Mesenchymal stem cell (in vitro differentiated cells and primary cell): ENCODE measurements around the gene ANXA6.

Experiments
- DNase-seq: peaks from one replicate; pipeline ENCODE4 v3.0.0-alpha.2; 2013
- H2AFZ ChIP-seq: one replicate; pipeline ENCODE4 v1.6.1; 2013; ENCODE audit warnings: low read depth, mild to moderate bottlenecking, control low read depth, inconsistent platforms, low read length, moderate library complexity
- H2AK5ac ChIP-seq: 2 replicates; pipeline ENCODE4 v1.6.1; 2013; ENCODE audit warnings: low read length, moderate library complexity, mild to moderate bottlenecking, inconsistent platforms; ENCODE audit not compliant: severe bottlenecking
- H2BK120ac ChIP-seq: one replicate; pipeline ENCODE4 v1.6.1; 2013; ENCODE audit warnings: low read depth, mild to moderate bottlenecking, inconsistent platforms, low read length, moderate library complexity
- H2BK12ac ChIP-seq, 2 experiments: one replicate each; pipeline ENCODE4 v1.6.1; 2013; ENCODE audit warnings: inconsistent platforms in 2 of 2, low read length in 2 of 2, mild to moderate bottlenecking in 2 of 2, moderate library complexity in 2 of 2, control low read depth in 1 of 2
- H2BK15ac ChIP-seq: one replicate; pipeline ENCODE4 v1.6.1; 2013; ENCODE audit warnings: mild to moderate bottlenecking, low read depth, inconsistent platforms; ENCODE audit not compliant: poor library complexity, severe bottlenecking
- H2BK5ac ChIP-seq: 2 replicates; pipeline ENCODE4 v1.6.1; 2013; ENCODE audit warnings: low read depth, mild to moderate bottlenecking, low read length, control low read depth, inconsistent platforms; ENCODE audit not compliant: poor library complexity, severe bottlenecking
- H3K14ac ChIP-seq, 2 experiments: one replicate each; pipeline ENCODE4 v1.6.1; 2013; ENCODE audit warnings: inconsistent platforms in 2 of 2, low read length in 2 of 2, control low read depth in 1 of 2, mild to moderate bottlenecking in 1 of 2, moderate library complexity in 1 of 2
- H3K18ac ChIP-seq, 2 experiments: one replicate each; pipeline ENCODE4 v1.6.1; 2013; ENCODE audit warnings: inconsistent platforms in 2 of 2, low read length in 2 of 2, control low read depth in 1 of 2, low read depth in 1 of 2, mild to moderate bottlenecking in 1 of 2
- H3K23ac ChIP-seq, 2 experiments: one replicate each; pipeline ENCODE4 v1.6.1; 2013; ENCODE audit warnings: inconsistent platforms in 2 of 2, low read length in 2 of 2, mild to moderate bottlenecking in 2 of 2, moderate library complexity in 2 of 2, control low read depth in 1 of 2
- H3K27ac ChIP-seq: 2 replicates; pipeline ENCODE4 v1.5.1; 2013; ENCODE audit warnings: mild to moderate bottlenecking, moderate library complexity, low read length, control low read depth, inconsistent platforms; ENCODE audit not compliant: poor library complexity, severe bottlenecking
- H3K27me3 ChIP-seq, 2 experiments: 2 replicates each; pipeline versions ENCODE4 v1.6.1 to v1.7.0; 2013; ENCODE audit warnings: low read length in 2 of 2, mild to moderate bottlenecking in 2 of 2, moderate library complexity in 2 of 2, control low read depth in 1 of 2, inconsistent platforms in 1 of 2; ENCODE audit not compliant: control insufficient read depth in 1 of 2, insufficient read depth in 1 of 2
- H3K36me3 ChIP-seq, 2 experiments: 2 replicates each; pipeline versions ENCODE4 v1.6.1 to v1.7.0; 2013; ENCODE audit warnings: low read length in 2 of 2, control low read depth in 1 of 2, inconsistent platforms in 1 of 2, low read depth in 1 of 2, mild to moderate bottlenecking in 1 of 2; ENCODE audit not compliant: insufficient read depth in 2 of 2, control insufficient read depth in 1 of 2
- H3K4ac ChIP-seq, 2 experiments: one replicate each; pipeline ENCODE4 v1.6.1; 2013; ENCODE audit warnings: inconsistent platforms in 2 of 2, low read length in 2 of 2, mild to moderate bottlenecking in 2 of 2, moderate library complexity in 2 of 2, control low read depth in 1 of 2, low read depth in 1 of 2
- H3K4me1 ChIP-seq: 2 replicates; pipeline ENCODE4 v1.6.1; 2013; ENCODE audit warnings: low read depth, low read length, control low read depth; ENCODE audit not compliant: control insufficient read depth, insufficient read depth
- H3K4me2 ChIP-seq: 2 replicates; pipeline ENCODE4 v1.6.1; 2013; ENCODE audit warnings: low read length, mild to moderate bottlenecking, inconsistent platforms; ENCODE audit not compliant: poor library complexity, severe bottlenecking
- H3K4me3 ChIP-seq, 2 experiments: 2 replicates each; pipeline versions ENCODE4 v1.5.1 to v1.7.0; 2013; ENCODE audit warnings: low read length in 2 of 2, mild to moderate bottlenecking in 2 of 2, control low read depth in 1 of 2, low read depth in 1 of 2; ENCODE audit not compliant: insufficient read depth in 1 of 2
- H3K79me1 ChIP-seq: replicated peaks from 2 replicates; pipeline ENCODE4 v1.6.1; 2013; ENCODE audit warnings: mild to moderate bottlenecking, control low read depth, low read length, inconsistent platforms; ENCODE audit not compliant: poor library complexity, severe bottlenecking
- H3K9ac ChIP-seq: 2 replicates; pipeline ENCODE4 v1.7.0; 2013; ENCODE audit warnings: mild to moderate bottlenecking, low read length, moderate library complexity
- H3K9me3 ChIP-seq: 2 replicates; pipeline ENCODE4 v1.7.0; 2013; ENCODE audit warnings: mild to moderate bottlenecking, low read length; ENCODE audit not compliant: control insufficient read depth
- H4K8ac ChIP-seq: one replicate; pipeline ENCODE4 v1.6.1; 2013; ENCODE audit warnings: inconsistent platforms, mild to moderate bottlenecking, low read length, moderate library complexity
- H4K91ac ChIP-seq: one replicate; pipeline ENCODE4 v1.6.1; 2013; ENCODE audit warnings: mild to moderate bottlenecking, low read length, inconsistent platforms
- WGBS: methylation state at CpG from one replicate; pipeline ENCODE4 v1.1.7; 2013; ENCODE audit warnings: mixed read lengths; 5-methylcytosine and 5-hydroxymethylcytosine counted together

ANXA6 gene

DNA sequence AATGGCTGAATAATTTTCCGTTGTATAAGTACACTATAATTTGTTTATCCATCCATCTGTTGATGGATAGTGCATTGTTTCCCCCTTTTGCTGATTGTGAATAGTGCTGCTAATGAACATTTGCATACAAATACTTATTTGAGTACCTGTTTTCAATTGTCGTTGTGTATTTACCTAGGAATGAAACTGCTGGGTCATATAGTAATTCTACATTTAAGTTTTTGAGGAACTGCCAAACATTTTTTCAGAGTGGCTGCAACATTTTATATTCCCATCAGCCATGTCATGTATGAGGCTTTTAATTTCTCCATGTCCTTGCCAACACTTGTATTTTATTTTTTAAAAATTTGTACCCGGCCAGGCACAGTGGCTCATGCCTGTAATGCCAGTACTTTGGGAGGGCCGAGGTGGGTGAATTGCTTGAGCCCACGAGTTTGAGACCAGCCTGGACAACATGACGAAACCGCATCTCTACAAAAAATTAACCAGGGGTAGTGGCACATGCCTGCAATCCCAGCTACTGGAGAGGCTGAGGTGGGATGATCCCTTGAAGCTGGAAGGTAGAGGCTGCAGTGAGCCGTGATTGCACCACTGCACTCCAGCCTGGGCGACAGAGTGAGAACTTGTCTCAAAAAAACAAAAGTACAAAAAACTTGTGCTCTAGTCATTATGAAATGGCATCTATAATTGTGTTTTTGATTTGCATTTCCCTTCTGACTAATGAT is 2.2 kb upstream of the ANXA6 start:
- no peak overlapping the region for H2AK5ac ChIP-seq
- no peak overlapping the region for H3K18ac ChIP-seq
- no peak overlapping the region for H2BK120ac ChIP-seq
- no peak overlapping the region for H2BK5ac ChIP-seq
- WGBS: 98% methylated on average over 7 of the region's 9 CpGs
- no peak overlapping the region for H3K14ac ChIP-seq
- H3K9ac ChIP-seq: no peak overlapping the region
- H3K4me2 ChIP-seq: no peak overlapping the region
- H3K27ac ChIP-seq: no peak overlapping the region
- no peaks in the 10 kb centered on the region for H3K9me3 ChIP-seq
- H3K4me3 ChIP-seq: no peak overlapping the region
- no peaks in the 10 kb centered on the region for H3K36me3 ChIP-seq
- H3K79me1 ChIP-seq: no peaks in the 10 kb centered on the region
- no peak overlapping the region for H2BK12ac ChIP-seq
- no peaks in the 10 kb centered on the region for H3K27me3 ChIP-seq
- H3K4ac ChIP-seq: no peak overlapping the region
- no peak overlapping the region for H3K23ac ChIP-seq
- no peak for DNase-seq
- H2BK15ac ChIP-seq: no peak overlapping the region
- no peak overlapping the region for H2AFZ ChIP-seq
- H3K4me1 ChIP-seq: peaks cover 17% of the 10 kb centered on the region
- no peak overlapping the region for H4K8ac ChIP-seq
- H4K91ac ChIP-seq: no peak overlapping the region

DNA sequence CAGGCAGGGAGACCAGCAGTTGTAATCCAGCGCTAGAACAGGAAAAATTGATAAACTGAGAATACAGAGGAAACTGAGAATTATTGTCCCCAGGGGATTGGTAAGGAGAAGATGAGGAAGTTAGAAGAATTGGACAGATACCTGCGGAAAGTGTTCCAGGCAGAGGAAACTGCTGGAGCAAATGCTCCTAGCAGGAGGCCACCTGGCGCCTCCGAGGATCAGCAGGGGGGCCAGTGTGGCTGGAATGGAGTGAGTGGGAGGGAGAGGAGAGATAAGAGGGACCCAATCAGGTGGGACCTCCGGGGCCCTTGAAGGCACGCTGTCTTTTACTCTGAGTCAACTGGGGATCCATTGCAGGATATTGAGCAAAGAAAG is 695 bp upstream of the ANXA6 start:
- H2BK120ac ChIP-seq: no peak overlapping the region
- no peak overlapping the region for H3K23ac ChIP-seq
- H2BK15ac ChIP-seq: no peak overlapping the region
- H3K18ac ChIP-seq: peak overlapping the region; percentile 48 to 88
- DNase-seq: no peak
- H3K27me3 ChIP-seq: no peaks in the 10 kb centered on the region
- 13% methylated on average over 4 of the region's 6 CpGs for WGBS
- peak overlapping the region; percentile 95 for H3K9ac ChIP-seq
- H3K14ac ChIP-seq: no peak overlapping the region
- peak overlapping the region; percentile 62 for H3K27ac ChIP-seq
- H3K4me2 ChIP-seq: peak overlapping the region; percentile 88
- H3K36me3 ChIP-seq: peaks cover 0 to 9% of the 10 kb centered on the region in 2 experiments
- H2BK12ac ChIP-seq: no peak overlapping the region
- H3K4ac ChIP-seq: peak overlapping the region; percentile 9 to 73
- no peaks in the 10 kb centered on the region for H3K9me3 ChIP-seq
- H3K4me1 ChIP-seq: peaks cover 20% of the 10 kb centered on the region
- no peak overlapping the region for H4K8ac ChIP-seq
- H3K4me3 ChIP-seq: peak overlapping the region; percentile 94 to 97
- no peak overlapping the region for H2AK5ac ChIP-seq
- no peaks in the 10 kb centered on the region for H3K79me1 ChIP-seq
- peak overlapping the region; percentile 78 for H2AFZ ChIP-seq
- no peak overlapping the region for H4K91ac ChIP-seq
- H2BK5ac ChIP-seq: no peak overlapping the region

DNA sequence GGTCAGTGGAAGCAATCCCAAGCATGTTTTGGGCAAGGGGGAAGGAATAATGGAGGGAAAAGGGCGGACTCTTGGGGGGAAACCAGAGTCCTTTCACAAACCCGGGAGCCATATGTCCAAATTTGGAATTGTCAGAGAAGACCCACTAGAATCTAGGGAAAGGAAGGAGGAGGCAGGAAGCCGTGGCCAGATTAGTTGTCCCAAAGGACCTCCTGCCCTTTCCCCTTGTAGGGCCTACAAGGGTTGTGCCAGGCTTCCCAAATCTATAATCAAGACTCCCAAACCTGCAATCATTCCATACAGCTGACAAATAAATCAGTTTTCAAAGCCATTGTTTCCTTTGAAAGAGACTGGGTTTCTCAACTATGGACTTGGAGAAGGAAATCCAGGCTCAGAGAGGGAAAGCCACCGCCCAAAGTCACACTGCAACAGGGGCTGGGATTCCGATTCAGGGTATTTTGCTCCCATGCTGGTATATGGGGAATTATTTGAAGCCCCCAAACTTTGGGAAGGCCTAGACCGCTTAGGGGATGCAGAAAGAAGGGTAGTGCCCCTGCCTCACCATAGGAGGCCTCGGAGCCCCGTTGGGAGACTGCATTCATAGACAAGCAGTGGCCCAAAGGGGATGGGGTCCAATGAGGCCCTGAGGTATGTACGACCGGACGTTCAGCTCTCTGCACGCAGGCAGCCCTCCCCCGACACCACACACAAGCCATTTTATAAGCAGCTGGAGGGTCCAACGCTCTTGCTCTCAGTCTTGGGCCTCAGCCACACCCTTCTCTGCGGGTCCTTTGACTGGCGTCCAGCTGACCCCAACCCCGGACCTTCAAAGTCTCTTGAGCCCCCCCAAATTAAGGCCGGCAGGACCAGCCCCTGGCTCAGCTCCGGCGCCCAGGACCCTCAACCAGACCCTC is 815 bp downstream of the ANXA6 start:
- H3K27me3 ChIP-seq: no peaks in the 10 kb centered on the region
- H3K4me3 ChIP-seq: peak overlapping the region; percentile 94 to 97

More for the DNA sequence above, 815 bp downstream of the ANXA6 start:
- Histone ChIP-seq H2BK12ac (peak overlapping the region; percentile 49 to 76), H2BK5ac (peak overlapping the region; percentile 79), H2BK120ac (peak overlapping the region; percentile 83), H2AK5ac (peak overlapping the region; percentile 85), H3K79me1 (no peaks in the 10 kb centered on the region), H3K9ac (peak overlapping the region; percentile 95), H3K4me1 (peaks cover 25% of the 10 kb centered on the region), H3K4me2 (peak overlapping the region; percentile 88), H3K18ac (peak overlapping the region; percentile 88 to 93), H2BK15ac (peak overlapping the region; percentile 84), H4K91ac (peak overlapping the region; percentile 95), H3K36me3 (peaks cover 0 to 12% of the 10 kb centered on the region in 2 experiments), H3K23ac (peak overlapping the region in 1 of 2 experiments; percentile 83), H3K9me3 (no peaks in the 10 kb centered on the region), H3K14ac (peak overlapping the region; percentile 4 to 91), H3K27ac (peak overlapping the region; percentile 94), H3K4ac (peak overlapping the region; percentile 88 to 97), H4K8ac (peak overlapping the region; percentile 90), H2AFZ (peak overlapping the region; percentile 10)
- WGBS: 6% methylated on average over 20 of the region's 20 CpGs
- DNase-seq: peak; percentile 38
